K562 (cell line): Measurements from ENCODE around the gene CSMD2. TPM values are rescaled to one million over a fixed set of nuclear protein-coding genes. Genes with fewer than 3 reads are reported as not detected.

Source experiments
- ATAC-seq: fragments of 200-7000 bp; cut with Tn5 transposase; 3 replicates; pipeline ENCODE4 v1.9.1; 2020; ENCODE audit warnings: moderate library complexity
- BruUV-seq: library from RNA; stranded (reverse); fragments of 400-500 nt; replicated peaks from 2 replicates; lab custom pipeline; 2021; lab: Mats Ljungman, UMichigan
- CTCF ChIA-PET: fragments of 300-600 bp; formaldehyde crosslinking; extraction: SDS; loops from one replicate; lab custom pipeline; 2021; ENCODE audit warnings: low intra/inter-chr PET ratio; lab: Yijun Ruan, JAX
- POLR2A ChIA-PET: fragments of 300-600, 350-650 bp; sonication (Branson Sonifier 250); formaldehyde crosslinking; extraction: SDS; loops from one replicate; lab custom pipeline; 2021; ENCODE audit warnings: antibody characterized with exemption, inconsistent platforms; lab: Yijun Ruan, JAX
- DNase-seq, 4 experiments: peaks; one replicate each; pipeline versions ENCODE4 v3.0.0 to v3.0.0-alpha.2; 2011 to 2018; ENCODE audit warnings: low spot score in 3 of 4, mixed read lengths in 3 of 4; ENCODE audit errors: extremely low read depth in 1 of 4
- FAIRE-seq: peaks from 2 replicates; lab custom pipeline; 2011; peaks lifted over from hg19 to GRCh38; lab: Jason Lieb, UNC
- H2AFZ ChIP-seq: 2 replicates; pipeline ENCODE4 v1.6.0; 2011; ENCODE audit warnings: low read depth, low read length, control low read depth, inconsistent platforms
- H3K27ac ChIP-seq: fragments of 200-600 bp; 3 replicates; pipeline ENCODE4 v1.8.0; 2011; ENCODE audit warnings: low read depth, mild to moderate bottlenecking, control low read depth, inconsistent platforms, low read length, moderate library complexity, mixed read lengths; ENCODE audit errors: extremely low read depth
- H3K27me3 ChIP-seq, 2 experiments: fragments of 300-600 bp in 1 of 2; 2 replicates in 1 of 2; 3 replicates in 1 of 2; pipeline versions ENCODE4 v1.6.0 to v1.8.0; 2011; ENCODE audit warnings: inconsistent platforms in 2 of 2, low read length in 2 of 2, mild to moderate bottlenecking in 1 of 2, mixed read lengths in 1 of 2, moderate library complexity in 1 of 2; ENCODE audit not compliant: control insufficient read depth in 2 of 2, insufficient read depth in 2 of 2
- H3K36me3 ChIP-seq: fragments of 300-600 bp; 3 replicates; pipeline ENCODE4 v1.8.0; 2011; ENCODE audit warnings: mild to moderate bottlenecking, low read length, inconsistent platforms; ENCODE audit not compliant: control insufficient read depth, insufficient read depth
- H3K4me1 ChIP-seq, 2 experiments: fragments of 200-600 bp in 1 of 2; replicated peaks in 1 of 2; 2 replicates in 1 of 2; 3 replicates in 1 of 2; pipeline versions ENCODE4 v1.5.1 to v1.8.0; 2011; ENCODE audit warnings: inconsistent platforms in 2 of 2, low read length in 2 of 2, mild to moderate bottlenecking in 1 of 2, mixed read lengths in 1 of 2, moderate library complexity in 1 of 2; ENCODE audit not compliant: control insufficient read depth in 2 of 2, insufficient read depth in 2 of 2
- H3K4me2 ChIP-seq: 2 replicates; pipeline ENCODE4 v1.6.1; 2011; ENCODE audit warnings: low read length, control low read depth, inconsistent platforms, mixed read lengths; ENCODE audit not compliant: insufficient read depth
- H3K4me3 ChIP-seq: fragments of 200-600 bp; sonication (generic), shearing (Covaris generic); 2 replicates; pipeline ENCODE4 v1.5.1; 2016; ENCODE audit warnings: control low read depth, inconsistent platforms
- H3K79me2 ChIP-seq: fragments of 200-600 bp; 3 replicates; pipeline ENCODE4 v1.8.0; 2011; ENCODE audit warnings: low read length, inconsistent platforms; ENCODE audit not compliant: control insufficient read depth, insufficient read depth
- H3K9ac ChIP-seq, 2 experiments: 2 replicates each; pipeline versions ENCODE4 v1.6.0 to v1.6.1; 2011; ENCODE audit warnings: low read depth in 2 of 2, low read length in 2 of 2, control low read depth in 1 of 2, inconsistent platforms in 1 of 2, mild to moderate bottlenecking in 1 of 2, mixed read lengths in 1 of 2; ENCODE audit not compliant: insufficient read depth in 1 of 2
- H3K9me1 ChIP-seq: one replicate; pipeline ENCODE4 v1.6.0; 2011; ENCODE audit warnings: inconsistent platforms, mild to moderate bottlenecking, low read length, moderate library complexity; ENCODE audit not compliant: control insufficient read depth, insufficient read depth
- H3K9me3 ChIP-seq: replicated peaks from 2 replicates; pipeline ENCODE4 v1.5.1; 2011; ENCODE audit warnings: low read depth, low read length, inconsistent platforms; ENCODE audit not compliant: control insufficient read depth, insufficient read depth
- H4K20me1 ChIP-seq: replicated peaks from 2 replicates; pipeline ENCODE4 v1.6.1; 2011; ENCODE audit warnings: low read length, inconsistent platforms, mixed read lengths; ENCODE audit not compliant: control insufficient read depth, insufficient read depth
- CXXC5 ChIP-seq: fragments of 250-450 bp; sonication (Bioruptor Pico); IDR thresholded peaks from 2 replicates; pipeline ENCODE4 v1.8.0; 2022; ENCODE audit warnings: inconsistent platforms, mild to moderate bottlenecking, moderate library complexity
- DDX20 ChIP-seq: fragments of 450-650 bp; IDR thresholded peaks from 2 replicates; pipeline ENCODE4 v1.6.1; 2016; ENCODE audit warnings: missing genetic modification characterization, low read depth, mild to moderate bottlenecking, missing compliant biosample characterization, moderate library complexity
- ETS2 ChIP-seq: IDR thresholded peaks from 2 replicates; pipeline ENCODE4 v1.6.1; 2016; ENCODE audit warnings: borderline replicate concordance, missing genetic modification characterization, mild to moderate bottlenecking, moderate library complexity, missing compliant biosample characterization; ENCODE audit not compliant: poor library complexity, severe bottlenecking
- KHSRP ChIP-seq: fragments of 450-650 bp; IDR thresholded peaks from 2 replicates; pipeline ENCODE4 v1.6.1; 2017
- MCM7 ChIP-seq, 2 experiments: fragments of 450-650 bp; IDR thresholded peaks; 2 replicates each; pipeline ENCODE4 v1.6.1; 2016 to 2018
- POLR2A ChIP-seq: fragments of 450-650 bp; conservative IDR thresholded peaks from 2 replicates; pipeline ENCODE4 v1.6.1; 2016
- PPARD ChIP-seq: fragments of 250-450 bp; sonication (Bioruptor Pico); IDR thresholded peaks from 2 replicates; pipeline ENCODE4 v1.8.0; 2022; ENCODE audit warnings: inconsistent platforms, mild to moderate bottlenecking, moderate library complexity
- SMAD3 ChIP-seq: fragments of 450-650 bp; formaldehyde crosslinking; conservative IDR thresholded peaks from 2 replicates; pipeline ENCODE4 v1.4.0; 2020; ENCODE audit warnings: mild to moderate bottlenecking
- SP1 ChIP-seq: sonication (generic); formaldehyde crosslinking; IDR thresholded peaks from 2 replicates; pipeline ENCODE4 v1.8.1; 2022; ENCODE audit warnings: mild to moderate bottlenecking, missing genetic modification reagents
- TCF3 ChIP-seq: sonication (generic); formaldehyde crosslinking; IDR thresholded peaks from 2 replicates; pipeline ENCODE4 v1.4.0; 2020; ENCODE audit warnings: mild to moderate bottlenecking, missing genetic modification reagents
- ZNF311 ChIP-seq: fragments of 250-450 bp; sonication (Bioruptor Pico); IDR thresholded peaks from 2 replicates; pipeline ENCODE4 v1.4.0; 2020; ENCODE audit warnings: mild to moderate bottlenecking, moderate library complexity
- ZNF507 ChIP-seq: conservative IDR thresholded peaks from 2 replicates; pipeline ENCODE4 v1.6.1; 2017; ENCODE audit warnings: missing genetic modification characterization, missing compliant biosample characterization
- ZNF584 ChIP-seq: fragments of 200-800 bp; sonication (Bioruptor generic); IDR thresholded peaks from 2 replicates; pipeline ENCODE4 v1.6.1; 2016; ENCODE audit warnings: low read depth, mild to moderate bottlenecking, missing genetic modification characterization, missing compliant biosample characterization
- ZNF717 ChIP-seq: fragments of 250-450 bp; sonication (Bioruptor Pico); IDR thresholded peaks from 2 replicates; pipeline ENCODE4 v1.5.0; 2021
- WGBS: fragments of 100-300 bp; shearing (Covaris generic); methylation state at CpG from one replicate; pipeline ENCODE4 v1.1.6; 2016; ENCODE audit warnings: low coverage, mixed read lengths; ENCODE audit not compliant: insufficient coverage; ENCODE audit errors: missing lambda C conversion rate; 5-methylcytosine and 5-hydroxymethylcytosine counted together
- in situ Hi-C: fragments of 300-500 bp; cut with MboI; formaldehyde crosslinking; loops from 4 replicates; pipeline ENCODE4 v1.15.0; 2018; ENCODE audit warnings: inconsistent platforms, mixed read lengths
- intact Hi-C: fragments of 100-400 bp; cut with micrococcal nuclease; formaldehyde crosslinking; loops from 2 replicates; pipeline ENCODE4 v1.14.2; 2022
- polyA plus RNA-seq, 8 experiments: library from polyadenylated mRNA; depleted of rRNA in 4 of 8; stranded (reverse) in 5 of 8; unstranded in 3 of 8; fragments of >200 nt; fragmentation: Nextera tagmentation in 2 of 8; fragmentation: Illumina TruSeq in 1 of 8; extraction: Ambion mirVana in 2 of 8; extraction: Trizol in 1 of 8; gene quantifications; 2 replicates each; pipeline versions ENCODE4 v1.2.1 to v1.2.3, GENCODE V29; 2011 to 2014; ENCODE audit warnings: inconsistent platforms in 1 of 8, missing spikeins in 1 of 8
- total RNA-seq, 7 experiments: library from RNA; depleted of rRNA in 6 of 7; stranded (reverse); fragments of >200 nt in 6 of 7; fragmentation: Illumina TruSeq in 2 of 7; extraction: Trizol in 2 of 7; gene quantifications; 2 replicates each; pipeline versions ENCODE4 v1.2.1 to v1.2.3, GENCODE V29; 2011 to 2021; ENCODE audit warnings: low replicate concordance in 1 of 7
- TF ChIP-seq, protein P1 (sequence below): sonication (generic); formaldehyde crosslinking; IDR thresholded peaks from 2 replicates; pipeline ENCODE4 v1.8.0; 2022; ENCODE audit warnings: mild to moderate bottlenecking, missing genetic modification reagents
- TF ChIP-seq, protein P2 (sequence below), 3 experiments: IDR thresholded peaks in 2 of 3; conservative IDR thresholded peaks in 1 of 3; 2 replicates each; pipeline ENCODE4 v1.5.1; 2011 to 2012; ENCODE audit warnings: low read length in 3 of 3, mild to moderate bottlenecking in 3 of 3, control low read depth in 2 of 3, improper control_type of control experiment in 1 of 3, inconsistent platforms in 1 of 3, low read depth in 1 of 3, mixed read lengths in 1 of 3, moderate library complexity in 1 of 3; ENCODE audit not compliant: insufficient read depth in 2 of 3
- TF ChIP-seq, protein P3 (sequence below): sonication (generic); formaldehyde crosslinking; IDR thresholded peaks from 2 replicates; pipeline ENCODE4 v1.5.0; 2020; ENCODE audit warnings: missing genetic modification reagents
- TF ChIP-seq, protein P4 (sequence below): fragments of 250-450 bp; sonication (Bioruptor Pico); IDR thresholded peaks from 2 replicates; pipeline ENCODE4 v1.9.0; 2021; ENCODE audit warnings: mild to moderate bottlenecking, inconsistent platforms

The CSMD2 gene
- total and polyA plus RNA-seq, 9 of the 15 experiments (the other 6 are each of a cell fraction or from before 2014, with no cell fraction given) = not detected

DNA sequence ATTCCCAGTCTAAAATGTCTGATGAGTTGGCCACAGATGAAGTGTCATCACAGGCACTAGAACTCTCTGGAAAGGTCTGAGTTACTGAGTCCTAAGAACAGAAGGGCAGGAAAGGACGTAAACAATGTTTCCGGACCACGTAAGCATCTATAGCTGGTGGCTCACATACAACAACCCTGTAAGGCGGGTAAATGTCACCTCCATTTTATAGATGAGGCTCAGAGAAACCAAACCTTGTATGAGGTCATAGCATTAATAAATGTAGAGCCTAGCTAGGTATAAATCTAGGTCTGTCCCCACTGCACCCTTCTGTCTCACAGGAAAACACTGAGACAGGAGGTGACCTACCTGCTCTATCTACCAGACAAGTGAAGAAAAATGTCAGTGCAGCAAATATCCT is 86.6 kb downstream of the CSMD2 start:
- ChIA-PET CTCF (no interaction called here), POLR2A (no interaction called here)
- Histone ChIP-seq H2AFZ (no peak overlapping the region), H4K20me1 (no peaks in the 10 kb centered on the region), H3K27me3 (no peaks in the 10 kb centered on the region), H3K79me2 (no peaks in the 10 kb centered on the region), H3K9me1 (no peaks in the 10 kb centered on the region), H3K4me1 (no peaks in the 10 kb centered on the region), H3K27ac (no peak overlapping the region), H3K4me2 (no peak overlapping the region), H3K4me3 (no peak overlapping the region), H3K9ac (no peak overlapping the region), H3K9me3 (no peaks in the 10 kb centered on the region), H3K36me3 (no peaks in the 10 kb centered on the region)
- intact Hi-C loops (no loop called here), in situ Hi-C loops (no loop called here)
- no peak for FAIRE-seq
- DNase-seq = no peak
- BruUV-seq = no TSS peak
- TF ChIP-seq, protein P1, sequence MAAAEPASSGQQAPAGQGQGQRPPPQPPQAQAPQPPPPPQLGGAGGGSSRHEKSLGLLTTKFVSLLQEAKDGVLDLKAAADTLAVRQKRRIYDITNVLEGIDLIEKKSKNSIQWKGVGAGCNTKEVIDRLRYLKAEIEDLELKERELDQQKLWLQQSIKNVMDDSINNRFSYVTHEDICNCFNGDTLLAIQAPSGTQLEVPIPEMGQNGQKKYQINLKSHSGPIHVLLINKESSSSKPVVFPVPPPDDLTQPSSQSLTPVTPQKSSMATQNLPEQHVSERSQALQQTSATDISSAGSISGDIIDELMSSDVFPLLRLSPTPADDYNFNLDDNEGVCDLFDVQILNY (CRISPR knock-in tag) = no peak
- no peak for TF ChIP-seq ZNF507 (tag)
- TF ChIP-seq, protein P2, sequence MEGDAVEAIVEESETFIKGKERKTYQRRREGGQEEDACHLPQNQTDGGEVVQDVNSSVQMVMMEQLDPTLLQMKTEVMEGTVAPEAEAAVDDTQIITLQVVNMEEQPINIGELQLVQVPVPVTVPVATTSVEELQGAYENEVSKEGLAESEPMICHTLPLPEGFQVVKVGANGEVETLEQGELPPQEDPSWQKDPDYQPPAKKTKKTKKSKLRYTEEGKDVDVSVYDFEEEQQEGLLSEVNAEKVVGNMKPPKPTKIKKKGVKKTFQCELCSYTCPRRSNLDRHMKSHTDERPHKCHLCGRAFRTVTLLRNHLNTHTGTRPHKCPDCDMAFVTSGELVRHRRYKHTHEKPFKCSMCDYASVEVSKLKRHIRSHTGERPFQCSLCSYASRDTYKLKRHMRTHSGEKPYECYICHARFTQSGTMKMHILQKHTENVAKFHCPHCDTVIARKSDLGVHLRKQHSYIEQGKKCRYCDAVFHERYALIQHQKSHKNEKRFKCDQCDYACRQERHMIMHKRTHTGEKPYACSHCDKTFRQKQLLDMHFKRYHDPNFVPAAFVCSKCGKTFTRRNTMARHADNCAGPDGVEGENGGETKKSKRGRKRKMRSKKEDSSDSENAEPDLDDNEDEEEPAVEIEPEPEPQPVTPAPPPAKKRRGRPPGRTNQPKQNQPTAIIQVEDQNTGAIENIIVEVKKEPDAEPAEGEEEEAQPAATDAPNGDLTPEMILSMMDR (IDR thresholded peaks at IDR 0.05 in 2 of 3, conservative IDR thresholded peaks at IDR 0.05 in 1 of 3; ENCODE audit: insufficient read depth in 2 of 3, low read depth in 1 of 3, low read length in 3 of 3) = no peak
- TF ChIP-seq ZNF311 (CRISPR knock-in tag) = no peak
- no peak for TF ChIP-seq DDX20 (tag)
- no peak for TF ChIP-seq POLR2A
- no peak for TF ChIP-seq CXXC5 (CRISPR knock-in tag)
- no peak for TF ChIP-seq PPARD (CRISPR knock-in tag)
- no peak for TF ChIP-seq TCF3
- TF ChIP-seq SMAD3 = no peak
- no peak for TF ChIP-seq MCM7 (IDR thresholded peaks at IDR 0.05)
- TF ChIP-seq SP1 (CRISPR knock-in tag) = no peak
- TF ChIP-seq ZNF717 (CRISPR knock-in tag) = no peak
- TF ChIP-seq, protein P3, sequence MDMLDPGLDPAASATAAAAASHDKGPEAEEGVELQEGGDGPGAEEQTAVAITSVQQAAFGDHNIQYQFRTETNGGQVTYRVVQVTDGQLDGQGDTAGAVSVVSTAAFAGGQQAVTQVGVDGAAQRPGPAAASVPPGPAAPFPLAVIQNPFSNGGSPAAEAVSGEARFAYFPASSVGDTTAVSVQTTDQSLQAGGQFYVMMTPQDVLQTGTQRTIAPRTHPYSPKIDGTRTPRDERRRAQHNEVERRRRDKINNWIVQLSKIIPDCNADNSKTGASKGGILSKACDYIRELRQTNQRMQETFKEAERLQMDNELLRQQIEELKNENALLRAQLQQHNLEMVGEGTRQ (CRISPR knock-in tag) = no peak
- TF ChIP-seq ETS2 = no peak
- TF ChIP-seq, protein P4, sequence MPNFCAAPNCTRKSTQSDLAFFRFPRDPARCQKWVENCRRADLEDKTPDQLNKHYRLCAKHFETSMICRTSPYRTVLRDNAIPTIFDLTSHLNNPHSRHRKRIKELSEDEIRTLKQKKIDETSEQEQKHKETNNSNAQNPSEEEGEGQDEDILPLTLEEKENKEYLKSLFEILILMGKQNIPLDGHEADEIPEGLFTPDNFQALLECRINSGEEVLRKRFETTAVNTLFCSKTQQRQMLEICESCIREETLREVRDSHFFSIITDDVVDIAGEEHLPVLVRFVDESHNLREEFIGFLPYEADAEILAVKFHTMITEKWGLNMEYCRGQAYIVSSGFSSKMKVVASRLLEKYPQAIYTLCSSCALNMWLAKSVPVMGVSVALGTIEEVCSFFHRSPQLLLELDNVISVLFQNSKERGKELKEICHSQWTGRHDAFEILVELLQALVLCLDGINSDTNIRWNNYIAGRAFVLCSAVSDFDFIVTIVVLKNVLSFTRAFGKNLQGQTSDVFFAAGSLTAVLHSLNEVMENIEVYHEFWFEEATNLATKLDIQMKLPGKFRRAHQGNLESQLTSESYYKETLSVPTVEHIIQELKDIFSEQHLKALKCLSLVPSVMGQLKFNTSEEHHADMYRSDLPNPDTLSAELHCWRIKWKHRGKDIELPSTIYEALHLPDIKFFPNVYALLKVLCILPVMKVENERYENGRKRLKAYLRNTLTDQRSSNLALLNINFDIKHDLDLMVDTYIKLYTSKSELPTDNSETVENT = no peak
- no peak for TF ChIP-seq KHSRP
- no peak for TF ChIP-seq ZNF584 (CRISPR knock-in tag)
- 0% methylated on average over 4 of the region's 4 CpGs for WGBS
- no peak for ATAC-seq
